GM12878 (cell line): ENCODE results near the gene KCTD17.

Experiments used
- CTCF ChIP-seq, 3 experiments: IDR thresholded peaks in 2 of 3; conservative IDR thresholded peaks in 1 of 3; 2 replicates each; pipeline ENCODE4 v1.5.1; 2011; ENCODE audit warnings: low read depth in 3 of 3, low read length in 3 of 3, mild to moderate bottlenecking in 3 of 3, control low read depth in 2 of 3, moderate library complexity in 2 of 3, inconsistent platforms in 1 of 3, mixed read lengths in 1 of 3; ENCODE audit not compliant: control insufficient read depth in 2 of 3, insufficient read depth in 1 of 3; ENCODE audit errors: extremely low read depth in 1 of 3
- HDAC6 ChIP-seq: fragments of 200-600 bp; sonication (generic); IDR thresholded peaks from one replicate; pipeline ENCODE4 v1.8.0; 2017; ENCODE audit warnings: antibody characterized with exemption; ENCODE audit not compliant: unreplicated experiment
- MAX ChIP-seq: IDR thresholded peaks from 2 replicates; pipeline ENCODE4 v1.6.1; 2012; ENCODE audit warnings: low read depth, low read length, improper control_type of control experiment
- RBBP5 ChIP-seq: fragments of 200-600 bp; sonication (generic); conservative IDR thresholded peaks from 2 replicates; pipeline ENCODE4 v1.6.1; 2016
- REST ChIP-seq: IDR thresholded peaks from 2 replicates; pipeline ENCODE4 v1.6.1; 2012; ENCODE audit warnings: mild to moderate bottlenecking, low read depth, low read length

DNA sequence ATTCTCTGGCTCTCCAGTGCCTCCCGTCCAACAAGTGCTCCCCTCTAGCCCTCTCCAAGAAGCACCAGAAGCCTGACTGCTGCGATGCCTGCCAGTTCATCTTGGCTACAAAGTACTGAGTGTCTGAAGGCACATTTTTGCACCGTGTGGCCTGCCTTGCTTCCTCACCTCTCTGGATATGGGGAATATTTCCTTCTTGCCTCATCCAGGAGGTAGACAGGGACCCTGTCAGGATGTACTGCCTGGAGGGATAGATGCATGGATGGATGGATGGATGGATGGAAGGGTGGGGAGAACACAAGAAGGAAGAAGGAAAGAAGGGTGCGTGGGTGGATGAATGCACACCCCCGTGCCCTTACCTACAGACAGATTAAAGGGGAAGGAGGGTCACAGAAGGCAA lies 27.6 kb downstream of the KCTD17 start:
- no peak for TF ChIP-seq MAX
- no peak for TF ChIP-seq RBBP5
- no peak for TF ChIP-seq HDAC6
- TF ChIP-seq CTCF (IDR thresholded peaks at IDR 0.05 in 2 of 3, conservative IDR thresholded peaks at IDR 0.05 in 1 of 3; ENCODE audit: control insufficient read depth in 2 of 3, extremely low read depth in 1 of 3, insufficient read depth in 1 of 3, low read depth in 3 of 3, low read length in 3 of 3): no peak
- no peak for TF ChIP-seq REST
